GM19463 (cell line): Measurements from ENCODE around the gene CEP135.
"Not testable (repeated sequence)": the region's sequence is repeated elsewhere in the genome, so short reads cannot be mapped to it uniquely, and the experiment has no call there.

Experiments
- ATAC-seq: cut with Tn5 transposase; IDR thresholded peaks from one replicate; pipeline ENCODE4 v1.9.1; 2021; ENCODE audit warnings: mild to moderate bottlenecking, moderate library complexity; ENCODE audit not compliant: unreplicated experiment

The CEP135 gene, protein sequence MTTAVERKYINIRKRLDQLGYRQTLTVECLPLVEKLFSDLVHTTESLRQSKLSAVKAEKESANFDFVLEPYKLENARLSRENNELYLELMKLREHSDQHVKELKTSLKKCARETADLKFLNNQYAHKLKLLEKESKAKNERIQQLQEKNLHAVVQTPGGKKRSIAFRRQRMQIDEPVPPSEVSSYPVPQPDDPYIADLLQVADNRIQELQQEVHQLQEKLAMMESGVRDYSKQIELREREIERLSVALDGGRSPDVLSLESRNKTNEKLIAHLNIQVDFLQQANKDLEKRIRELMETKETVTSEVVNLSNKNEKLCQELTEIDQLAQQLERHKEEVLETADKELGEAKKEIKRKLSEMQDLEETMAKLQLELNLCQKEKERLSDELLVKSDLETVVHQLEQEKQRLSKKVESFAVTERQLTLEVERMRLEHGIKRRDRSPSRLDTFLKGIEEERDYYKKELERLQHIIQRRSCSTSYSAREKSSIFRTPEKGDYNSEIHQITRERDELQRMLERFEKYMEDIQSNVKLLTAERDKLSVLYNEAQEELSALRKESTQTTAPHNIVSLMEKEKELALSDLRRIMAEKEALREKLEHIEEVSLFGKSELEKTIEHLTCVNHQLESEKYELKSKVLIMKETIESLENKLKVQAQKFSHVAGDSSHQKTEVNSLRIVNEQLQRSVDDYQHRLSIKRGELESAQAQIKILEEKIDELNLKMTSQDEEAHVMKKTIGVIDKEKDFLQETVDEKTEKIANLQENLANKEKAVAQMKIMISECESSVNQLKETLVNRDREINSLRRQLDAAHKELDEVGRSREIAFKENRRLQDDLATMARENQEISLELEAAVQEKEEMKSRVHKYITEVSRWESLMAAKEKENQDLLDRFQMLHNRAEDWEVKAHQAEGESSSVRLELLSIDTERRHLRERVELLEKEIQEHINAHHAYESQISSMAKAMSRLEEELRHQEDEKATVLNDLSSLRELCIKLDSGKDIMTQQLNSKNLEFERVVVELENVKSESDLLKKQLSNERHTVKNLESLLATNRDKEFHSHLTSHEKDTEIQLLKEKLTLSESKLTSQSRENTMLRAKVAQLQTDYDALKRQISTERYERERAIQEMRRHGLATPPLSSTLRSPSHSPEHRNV

DNA sequence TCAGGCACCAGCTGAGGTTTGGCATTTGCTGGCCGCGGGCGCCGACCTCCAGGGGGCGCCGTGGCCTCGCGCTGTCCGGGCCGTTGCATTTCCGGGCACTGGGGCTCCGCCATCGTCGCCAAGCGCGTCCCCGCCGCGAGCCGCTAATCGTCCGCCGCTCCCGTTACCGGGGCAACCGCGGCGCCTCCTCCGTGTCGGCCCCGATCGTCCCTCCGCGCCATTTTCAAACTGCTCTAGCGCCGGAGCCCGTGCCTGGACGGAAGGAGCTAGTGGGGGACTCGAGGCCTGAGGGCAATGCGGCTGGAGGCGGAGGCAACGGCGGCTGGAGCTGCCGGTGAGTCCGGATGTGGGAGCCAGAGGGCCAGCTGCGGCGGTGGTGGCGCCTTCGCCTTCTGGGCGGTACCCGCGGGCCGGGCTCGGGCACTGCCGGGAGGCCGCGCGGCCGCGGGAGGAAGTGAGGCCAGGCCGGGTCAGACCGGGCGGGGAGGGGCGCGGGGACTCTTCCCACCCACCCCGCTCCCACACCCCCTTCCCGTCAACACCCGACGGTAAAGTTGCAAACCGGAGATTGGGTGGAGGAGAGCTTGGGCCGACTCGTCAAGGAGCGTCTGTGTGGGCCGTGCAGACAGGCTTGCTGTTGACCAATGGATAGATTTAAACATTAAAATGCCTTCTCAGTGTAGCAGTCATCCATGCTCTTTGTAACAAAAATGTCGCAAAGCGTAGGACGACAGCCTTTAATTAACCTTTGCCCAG is at the start of gene CEP135:
Gene CEP135 (plus strand): TSS at position 220 of the 756 bp plus-strand sequence. CDS start 3,186 bp downstream, outside the sequence.
- ATAC-seq: peak; percentile 60

- no peak for ATAC-seq
Observed at GRCh38 chr4:55902677-55903076, 46.1 kb upstream of the CEP135 start.

GRCh38 chr4:55903577-55903976 is 45.2 kb upstream of the CEP135 start:
- ATAC-seq: no peak

DNA sequence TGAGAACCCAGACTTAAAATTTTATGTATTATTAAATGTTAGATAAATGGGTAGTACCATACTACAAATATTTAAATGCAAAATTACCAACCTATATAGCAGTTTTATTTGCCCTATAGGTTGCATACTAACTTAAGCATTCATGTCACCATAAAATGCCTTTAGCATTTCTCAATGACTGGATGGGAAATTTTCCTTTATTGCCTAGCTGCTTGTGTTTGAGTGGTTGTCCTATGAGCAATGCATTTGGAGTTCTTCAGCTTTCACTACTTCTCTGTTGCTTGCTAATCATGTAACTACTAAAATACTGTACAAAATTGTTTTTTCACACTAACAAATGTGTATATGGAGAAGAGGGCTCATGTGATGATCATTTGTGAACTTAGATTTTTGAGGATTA is 44.2 kb upstream of the CEP135 start:
- ATAC-seq: no peak

GRCh38 chr4:55906323-55906722 is 42.4 kb upstream of the CEP135 start:
- ATAC-seq: no peak

- no peak for ATAC-seq
Observed at GRCh38 chr4:55906989-55907388, 41.8 kb upstream of the CEP135 start.

GRCh38 chr4:55907469-55907868 is 41.3 kb upstream of the CEP135 start:
- ATAC-seq: no peak

GRCh38 chr4:55910140-55910539 is 38.6 kb upstream of the CEP135 start:
- no peak for ATAC-seq

DNA sequence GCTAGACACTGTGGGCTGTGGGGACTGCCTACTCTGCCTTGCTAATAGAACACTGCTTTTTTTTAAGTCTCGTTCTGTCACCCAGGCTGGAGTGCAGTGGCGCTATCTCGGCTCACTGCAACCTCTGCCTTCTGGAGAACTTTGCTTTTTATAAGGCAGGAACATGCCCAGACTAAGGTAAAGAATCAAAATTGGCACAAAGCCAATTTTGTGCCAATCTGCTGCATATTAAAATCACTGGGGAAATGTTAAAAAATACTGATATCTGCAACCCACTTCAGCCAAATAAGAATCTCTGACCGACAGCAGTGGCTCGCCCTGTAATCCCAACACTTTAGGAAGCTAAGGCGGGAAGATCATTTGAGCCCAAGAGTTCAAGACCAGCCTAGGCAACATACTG is 36.5 kb upstream of the CEP135 start:
- no peak for ATAC-seq

DNA sequence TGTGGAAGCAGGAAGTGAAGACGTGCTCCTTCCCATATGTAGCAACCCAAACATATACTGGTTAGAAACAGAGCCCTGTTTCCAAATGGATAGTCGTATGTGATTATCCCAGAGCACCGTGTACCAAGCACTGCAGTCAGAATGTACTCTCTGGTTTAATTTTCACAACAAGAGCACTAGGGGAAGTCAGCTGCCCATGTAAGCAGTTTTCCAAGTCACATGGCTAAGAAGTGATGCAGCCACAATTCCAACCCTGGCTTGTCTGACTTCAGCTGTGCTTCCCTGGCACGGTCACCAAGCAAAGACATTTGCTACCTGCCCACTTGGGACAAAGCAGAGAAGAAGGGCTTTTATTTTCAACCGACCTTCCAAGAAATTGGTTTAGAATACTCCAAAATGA is 28.2 kb upstream of the CEP135 start:
- no peak for ATAC-seq

DNA sequence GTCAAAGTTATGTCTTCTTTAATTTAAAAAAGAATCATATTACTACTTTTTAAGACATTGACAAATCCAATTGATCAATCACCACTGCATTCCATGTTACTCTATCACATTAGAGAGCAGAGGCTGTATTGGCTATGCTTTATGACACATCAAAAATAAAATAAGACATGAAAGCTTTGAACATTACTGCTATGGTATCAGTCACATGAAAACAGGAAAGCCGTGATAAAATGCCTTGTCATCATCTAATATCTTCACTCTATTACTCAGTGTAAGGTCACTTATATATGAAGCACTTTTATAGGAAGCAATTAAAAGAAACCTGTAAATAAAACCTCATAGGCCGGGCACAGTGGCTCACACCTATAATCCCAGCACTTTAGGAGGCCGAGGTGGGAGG is 27.7 kb upstream of the CEP135 start:
- ATAC-seq: no peak

DNA sequence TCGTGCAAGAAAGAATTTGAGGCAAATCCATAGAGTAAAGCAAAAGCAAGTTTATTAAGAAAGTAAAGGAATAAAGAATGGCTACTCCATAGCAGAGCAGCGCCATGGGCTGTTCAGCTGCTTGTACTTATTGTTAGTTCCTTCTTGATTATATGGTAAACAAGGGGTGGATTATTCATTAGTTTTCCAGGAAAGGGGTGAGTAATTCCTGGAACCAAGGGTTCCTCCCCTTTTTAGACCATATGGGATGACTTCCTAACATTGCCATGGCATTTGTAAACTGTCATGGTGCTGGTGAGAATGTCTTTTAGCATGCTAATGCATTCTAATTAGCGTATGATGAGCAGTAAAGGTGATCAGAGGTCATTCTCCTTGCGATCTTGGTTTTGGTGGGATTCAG is 23.5 kb upstream of the CEP135 start:
- ATAC-seq: no peak

GRCh38 chr4:55926610-55927009 is 22.1 kb upstream of the CEP135 start:
- ATAC-seq: no peak

- ATAC-seq: no peak
Observed at GRCh38 chr4:55927803-55928437, 20.8 kb upstream of the CEP135 start.

DNA sequence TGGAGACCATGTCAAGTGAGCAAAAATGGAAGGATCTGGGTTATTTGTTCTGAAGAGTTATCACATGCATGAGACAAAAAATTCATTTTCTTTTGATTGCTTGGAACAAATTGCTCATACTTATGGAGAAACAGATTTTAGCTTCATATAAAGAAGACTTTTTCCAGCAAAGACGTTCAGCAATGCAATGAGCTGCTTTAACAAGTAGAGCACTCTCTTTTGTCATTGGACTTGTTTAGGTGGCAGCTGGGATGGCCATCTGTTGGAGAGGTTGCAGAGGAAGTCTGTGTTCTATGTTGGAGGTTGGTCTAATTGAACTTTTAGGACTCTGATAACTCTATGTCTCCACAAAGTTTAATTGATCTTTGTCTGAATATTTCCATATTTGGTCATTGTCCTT is 19.9 kb upstream of the CEP135 start:
- ATAC-seq: no peak

- no peak for ATAC-seq
Observed at GRCh38 chr4:55931043-55931442, 17.7 kb upstream of the CEP135 start.

DNA sequence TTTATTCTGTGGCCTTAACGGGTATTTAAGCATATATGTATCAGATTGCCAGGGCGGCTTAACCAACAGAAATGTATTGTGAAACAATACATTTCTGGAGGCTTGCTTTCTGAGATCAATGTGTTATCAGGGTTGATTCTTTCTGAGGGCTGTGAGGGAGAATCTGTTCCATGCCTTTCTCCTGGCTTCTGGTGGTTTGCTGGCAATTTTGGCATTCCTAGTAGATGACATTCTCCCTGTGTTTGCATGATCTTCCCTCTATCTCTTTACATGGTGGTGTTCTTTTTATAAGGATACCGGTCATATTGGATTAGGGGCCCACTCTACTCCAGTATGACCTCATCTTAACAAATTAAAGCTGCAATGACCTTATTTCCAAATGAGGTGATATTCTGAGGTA is 16.9 kb upstream of the CEP135 start:
- no peak for ATAC-seq

GRCh38 chr4:55932511-55932910 is 16.2 kb upstream of the CEP135 start:
- ATAC-seq: no peak

GRCh38 chr4:55933611-55934010 is 15.1 kb upstream of the CEP135 start:
- ATAC-seq: no peak

DNA sequence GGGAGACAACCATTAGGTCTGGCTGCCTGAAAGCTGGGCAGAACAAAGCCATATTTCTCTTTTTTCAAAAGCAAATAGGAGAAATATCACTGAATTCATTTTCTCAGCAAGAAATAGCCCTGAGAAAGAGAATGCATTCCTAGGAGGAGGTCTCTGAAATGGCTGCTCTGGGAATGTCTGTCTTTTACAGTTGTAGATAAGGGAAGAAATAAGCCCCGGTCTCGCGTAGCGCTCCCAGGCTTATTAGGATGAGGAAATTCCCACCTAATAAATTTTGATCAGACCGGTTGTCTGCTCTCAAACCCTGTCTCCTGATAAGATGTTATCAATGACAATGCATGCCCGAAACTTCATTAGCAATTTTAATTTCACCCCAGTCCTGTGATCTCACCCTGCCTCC is 12.8 kb upstream of the CEP135 start:
- ATAC-seq: not testable (repeated sequence)
